Testis (tissue), 2 donors: ENCODE results near the gene NUP93.

ENCODE experiments used
- POLR2A ChIP-seq: fragments of 450-650 bp; IDR thresholded peaks from one replicate; pipeline ENCODE4 v1.6.1; 2017; ENCODE audit warnings: antibody characterized with exemption, mild to moderate bottlenecking, moderate library complexity
- TF ChIP-seq, protein P1 (sequence below), 3 experiments: fragments of 450-650 bp in 2 of 3; fragments of 200-600 bp in 1 of 3; sonication (generic) in 1 of 3; IDR thresholded peaks; one replicate each; pipeline ENCODE4 v1.5.1; 2016 to 2019; ENCODE audit warnings: antibody characterized with exemption in 3 of 3, mild to moderate bottlenecking in 2 of 3, moderate library complexity in 1 of 3

- TF ChIP-seq POLR2A = no peak
- TF ChIP-seq, protein P1, sequence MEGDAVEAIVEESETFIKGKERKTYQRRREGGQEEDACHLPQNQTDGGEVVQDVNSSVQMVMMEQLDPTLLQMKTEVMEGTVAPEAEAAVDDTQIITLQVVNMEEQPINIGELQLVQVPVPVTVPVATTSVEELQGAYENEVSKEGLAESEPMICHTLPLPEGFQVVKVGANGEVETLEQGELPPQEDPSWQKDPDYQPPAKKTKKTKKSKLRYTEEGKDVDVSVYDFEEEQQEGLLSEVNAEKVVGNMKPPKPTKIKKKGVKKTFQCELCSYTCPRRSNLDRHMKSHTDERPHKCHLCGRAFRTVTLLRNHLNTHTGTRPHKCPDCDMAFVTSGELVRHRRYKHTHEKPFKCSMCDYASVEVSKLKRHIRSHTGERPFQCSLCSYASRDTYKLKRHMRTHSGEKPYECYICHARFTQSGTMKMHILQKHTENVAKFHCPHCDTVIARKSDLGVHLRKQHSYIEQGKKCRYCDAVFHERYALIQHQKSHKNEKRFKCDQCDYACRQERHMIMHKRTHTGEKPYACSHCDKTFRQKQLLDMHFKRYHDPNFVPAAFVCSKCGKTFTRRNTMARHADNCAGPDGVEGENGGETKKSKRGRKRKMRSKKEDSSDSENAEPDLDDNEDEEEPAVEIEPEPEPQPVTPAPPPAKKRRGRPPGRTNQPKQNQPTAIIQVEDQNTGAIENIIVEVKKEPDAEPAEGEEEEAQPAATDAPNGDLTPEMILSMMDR (IDR thresholded peaks at IDR 0.05) = no peak
Measured at GRCh38 chr16:56755038-56755437, 25.1 kb downstream of the NUP93 start.
